ENCODE measurements around the gene CBY1.

DNA sequence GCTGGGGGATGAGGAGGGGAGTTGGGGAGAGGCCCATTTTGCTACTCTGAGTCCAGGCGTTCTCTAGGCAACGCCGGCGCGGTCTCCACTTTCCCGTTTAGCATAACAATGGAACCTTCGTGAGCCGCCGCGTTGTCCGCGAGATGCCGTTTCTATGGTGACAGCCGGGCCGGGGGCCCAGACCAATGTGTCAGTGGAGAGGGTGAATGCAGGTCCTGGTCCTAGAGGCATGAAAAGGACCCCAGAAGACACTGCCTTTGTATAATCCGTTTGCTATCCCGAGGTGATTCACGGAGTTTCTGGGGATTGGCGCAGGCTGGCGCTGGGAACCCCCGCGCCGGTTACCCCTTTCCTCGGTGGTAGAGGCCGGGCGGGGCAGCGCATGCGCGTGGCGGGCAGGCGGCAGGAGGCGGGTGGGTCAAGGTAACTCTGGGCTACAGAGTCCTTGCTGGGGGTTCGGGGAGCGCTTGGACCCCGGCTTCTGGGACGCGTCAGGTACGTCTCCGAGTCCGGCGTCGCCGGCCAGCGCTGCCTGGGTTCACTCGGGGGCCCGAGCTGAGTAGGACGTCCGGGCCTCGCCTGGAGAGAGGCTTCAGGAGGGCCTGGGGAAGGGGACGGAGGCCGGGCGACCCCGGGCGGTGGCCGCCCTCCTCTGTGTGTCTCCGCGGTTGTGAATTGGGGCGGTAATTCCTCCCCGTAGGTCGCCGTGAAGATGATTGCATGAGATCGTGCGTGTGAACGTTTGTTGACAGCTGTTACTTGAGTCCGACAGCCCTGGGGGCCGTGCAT, at the start of gene CBY1, which contains the start of gene FAM227A:
- TF ChIP-seq, protein P1, sequence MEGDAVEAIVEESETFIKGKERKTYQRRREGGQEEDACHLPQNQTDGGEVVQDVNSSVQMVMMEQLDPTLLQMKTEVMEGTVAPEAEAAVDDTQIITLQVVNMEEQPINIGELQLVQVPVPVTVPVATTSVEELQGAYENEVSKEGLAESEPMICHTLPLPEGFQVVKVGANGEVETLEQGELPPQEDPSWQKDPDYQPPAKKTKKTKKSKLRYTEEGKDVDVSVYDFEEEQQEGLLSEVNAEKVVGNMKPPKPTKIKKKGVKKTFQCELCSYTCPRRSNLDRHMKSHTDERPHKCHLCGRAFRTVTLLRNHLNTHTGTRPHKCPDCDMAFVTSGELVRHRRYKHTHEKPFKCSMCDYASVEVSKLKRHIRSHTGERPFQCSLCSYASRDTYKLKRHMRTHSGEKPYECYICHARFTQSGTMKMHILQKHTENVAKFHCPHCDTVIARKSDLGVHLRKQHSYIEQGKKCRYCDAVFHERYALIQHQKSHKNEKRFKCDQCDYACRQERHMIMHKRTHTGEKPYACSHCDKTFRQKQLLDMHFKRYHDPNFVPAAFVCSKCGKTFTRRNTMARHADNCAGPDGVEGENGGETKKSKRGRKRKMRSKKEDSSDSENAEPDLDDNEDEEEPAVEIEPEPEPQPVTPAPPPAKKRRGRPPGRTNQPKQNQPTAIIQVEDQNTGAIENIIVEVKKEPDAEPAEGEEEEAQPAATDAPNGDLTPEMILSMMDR (conservative IDR thresholded peaks at IDR 0.05 in 1 of 2, IDR thresholded peaks at IDR 0.05 in 1 of 2; ENCODE audit: extremely low read depth in 1 of 2, insufficient read depth in 1 of 2, low read depth in 1 of 2, low read length in 2 of 2), result no peak
- TF ChIP-seq EZH2 (IDR thresholded peaks at IDR 0.05; ENCODE audit: borderline replicate concordance, low read length), result no peak
